Cardiac fibroblast (primary cell): Measurements from ENCODE around the gene BTG4.

ENCODE experiments used
- DNase-seq, 2 donors: peaks; one replicate each; pipeline versions ENCODE4 v3.0.0 to v3.0.0-alpha.2; 2010; ENCODE audit warnings: low read depth in 2 of 2
- H3K4me3 ChIP-seq, 2 donors: replicated peaks in 1 of 2; 1 replicate in 1 of 2; 2 replicates in 1 of 2; pipeline ENCODE4 v1.5.1; 2011; ENCODE audit warnings: low read depth in 2 of 2, low read length in 2 of 2, mild to moderate bottlenecking in 2 of 2, moderate library complexity in 1 of 2
- CTCF ChIP-seq: IDR thresholded peaks from one replicate; pipeline ENCODE4 v1.5.1; 2011; ENCODE audit warnings: low read depth, mild to moderate bottlenecking, low read length, inconsistent platforms

BTG4 gene

GRCh38 chr11:111452817-111453552, 59.2 kb downstream of the BTG4 start:
- no peak overlapping the region for H3K4me3 ChIP-seq
- no peak for TF ChIP-seq CTCF
- no peak for DNase-seq

- H3K4me3 ChIP-seq: no peak overlapping the region
- TF ChIP-seq CTCF: no peak
- DNase-seq: no peak
Measured at GRCh38 chr11:111452146-111452545, 60.0 kb downstream of the BTG4 start.

- H3K4me3 ChIP-seq: no peak overlapping the region
- DNase-seq: no peak
- TF ChIP-seq CTCF: no peak
Measured at GRCh38 chr11:111450480-111451320, 61.5 kb downstream of the BTG4 start.

GRCh38 chr11:111449696-111450479, 62.3 kb downstream of the BTG4 start:
- TF ChIP-seq CTCF: no peak
- DNase-seq: no peak
- no peak overlapping the region for H3K4me3 ChIP-seq

GRCh38 chr11:111448831-111449557, 63.2 kb downstream of the BTG4 start:
- no peak for DNase-seq
- no peak overlapping the region for H3K4me3 ChIP-seq
- no peak for TF ChIP-seq CTCF

- no peak for DNase-seq
Measured at GRCh38 chr11:111448414-111448813, 63.8 kb downstream of the BTG4 start.

More at GRCh38 chr11:111448414-111448813, 63.8 kb downstream of the BTG4 start:
- no peak overlapping the region for H3K4me3 ChIP-seq
- no peak for TF ChIP-seq CTCF
